ENCODE measurements around the gene MAPK1. TPM values are rescaled to one million over a fixed set of nuclear protein-coding genes. Genes with fewer than 3 reads are reported as not detected.
"Not testable (repeated sequence)": the region's sequence is repeated elsewhere in the genome, so short reads cannot be mapped to it uniquely, and the experiment has no call there.

MAPK1 gene
- total RNA-seq, 1 experiment from 2014 or later: 136 TPM

- Mint-ChIP-seq H3K4me3 (ENCODE audit: unreplicated experiment) (no peak overlapping the region), H3K4me1 (ENCODE audit: low read depth, unreplicated experiment) (no peaks in the 10 kb centered on the region), H3K27ac (ENCODE audit: unreplicated experiment) (no peak overlapping the region), H3K36me3 (ENCODE audit: insufficient read depth, unreplicated experiment) (no peaks in the 10 kb centered on the region), H3K27me3 (ENCODE audit: insufficient read depth, unreplicated experiment) (no peaks in the 10 kb centered on the region), H3K9me3 (ENCODE audit: unreplicated experiment) (no peaks in the 10 kb centered on the region)
- Histone ChIP-seq H3K36me3 (ENCODE audit: control insufficient read depth, insufficient read depth, low read length) (no peaks in the 10 kb centered on the region), H3K4me3 (ENCODE audit: low read depth, low read length) (no peak overlapping the region), H3K4me1 (no peaks in the 10 kb centered on the region), H3K27me3 (replicated peaks; ENCODE audit: control insufficient read depth, insufficient read depth, low read length) (no peaks in the 10 kb centered on the region), H3K9me3 (no peaks in the 10 kb centered on the region)
- TF ChIP-seq CTCF (IDR thresholded peaks at IDR 0.05; ENCODE audit: insufficient read depth in 1 of 2, low read depth in 1 of 2, low read length in 1 of 2, severe bottlenecking in 1 of 2, unreplicated experiment in 1 of 2): no peak
- no TSS peak for BruUV-seq (replicated peaks)
- intact Hi-C loops (cut with micrococcal nuclease; ENCODE audit: unreplicated experiment): no loop called here
- POLR2A ChIA-PET: no interaction called here
- CTCF ChIA-PET: interaction anchor here (0.6 kb wide), 1 partner anchor 1975 kb away, joined by 5 read pairs; the partner anchor contains the start of gene SLC2A11
- DNase-seq: no peak
These were observed 14.7 kb upstream of the MAPK1 start for GRCh38 chr22:21881841-21882753.

GRCh38 chr22:21876486-21877176, 9.2 kb upstream of the MAPK1 start:
- ChIA-PET POLR2A (no interaction called here), CTCF (no interaction called here)
- no peak for DNase-seq
- H3K9me3 Mint-ChIP-seq (ENCODE audit: unreplicated experiment): no peaks in the 10 kb centered on the region
- no peaks in the 10 kb centered on the region for H3K27me3 Mint-ChIP-seq (ENCODE audit: insufficient read depth, unreplicated experiment)
- no peak overlapping the region for H3K4me3 ChIP-seq (ENCODE audit: low read depth, low read length)
- H3K36me3 ChIP-seq (ENCODE audit: control insufficient read depth, insufficient read depth, low read length): no peaks in the 10 kb centered on the region
- no peaks in the 10 kb centered on the region for H3K9me3 ChIP-seq
- no peaks in the 10 kb centered on the region for H3K4me1 Mint-ChIP-seq (ENCODE audit: low read depth, unreplicated experiment)
- TF ChIP-seq CTCF (IDR thresholded peaks at IDR 0.05; ENCODE audit: insufficient read depth in 1 of 2, low read depth in 1 of 2, low read length in 1 of 2, severe bottlenecking in 1 of 2, unreplicated experiment in 1 of 2): no peak
- no peaks in the 10 kb centered on the region for H3K4me1 ChIP-seq
- H3K4me3 Mint-ChIP-seq (ENCODE audit: unreplicated experiment): no peak overlapping the region
- intact Hi-C loops (cut with micrococcal nuclease; ENCODE audit: unreplicated experiment): no loop called here
- BruUV-seq (replicated peaks): no TSS peak
- H3K27me3 ChIP-seq (replicated peaks; ENCODE audit: control insufficient read depth, insufficient read depth, low read length): no peaks in the 10 kb centered on the region
- no peak overlapping the region for H3K27ac Mint-ChIP-seq (ENCODE audit: unreplicated experiment)
- no peaks in the 10 kb centered on the region for H3K36me3 Mint-ChIP-seq (ENCODE audit: insufficient read depth, unreplicated experiment)

GRCh38 chr22:21874953-21875352, 7.5 kb upstream of the MAPK1 start:
- DNase-seq; H3K4me3 Mint-ChIP-seq (ENCODE audit: unreplicated experiment); H3K27me3 Mint-ChIP-seq (ENCODE audit: insufficient read depth, unreplicated experiment); POLR2A ChIA-PET; H3K36me3 Mint-ChIP-seq (ENCODE audit: insufficient read depth, unreplicated experiment); H3K4me1 ChIP-seq; H3K9me3 Mint-ChIP-seq (ENCODE audit: unreplicated experiment); CTCF ChIA-PET; H3K4me3 ChIP-seq (ENCODE audit: low read depth, low read length); H3K9me3 ChIP-seq; H3K27me3 ChIP-seq (replicated peaks; ENCODE audit: control insufficient read depth, insufficient read depth, low read length); intact Hi-C loops (cut with micrococcal nuclease; ENCODE audit: unreplicated experiment); H3K27ac Mint-ChIP-seq (ENCODE audit: unreplicated experiment); BruUV-seq (replicated peaks); H3K4me1 Mint-ChIP-seq (ENCODE audit: low read depth, unreplicated experiment); H3K36me3 ChIP-seq (ENCODE audit: control insufficient read depth, insufficient read depth, low read length): not testable (repeated sequence)
